Stimulated activated CD4-positive, alpha-beta T cell treated with anti-CD3 and anti-CD28 coated beads, Interleukin-2, amount 100 ng/mL, for 48 hours (primary cell): Measurements from ENCODE around the gene GCLM.
A peak's percentile ranks its signal among the peaks of the same experiment; 100 is the strongest.

Experiments used
- DNase-seq, 2 donors: peaks; one replicate each; pipeline ENCODE4 v3.0.0-alpha.2; 2020

The GCLM gene

DNA sequence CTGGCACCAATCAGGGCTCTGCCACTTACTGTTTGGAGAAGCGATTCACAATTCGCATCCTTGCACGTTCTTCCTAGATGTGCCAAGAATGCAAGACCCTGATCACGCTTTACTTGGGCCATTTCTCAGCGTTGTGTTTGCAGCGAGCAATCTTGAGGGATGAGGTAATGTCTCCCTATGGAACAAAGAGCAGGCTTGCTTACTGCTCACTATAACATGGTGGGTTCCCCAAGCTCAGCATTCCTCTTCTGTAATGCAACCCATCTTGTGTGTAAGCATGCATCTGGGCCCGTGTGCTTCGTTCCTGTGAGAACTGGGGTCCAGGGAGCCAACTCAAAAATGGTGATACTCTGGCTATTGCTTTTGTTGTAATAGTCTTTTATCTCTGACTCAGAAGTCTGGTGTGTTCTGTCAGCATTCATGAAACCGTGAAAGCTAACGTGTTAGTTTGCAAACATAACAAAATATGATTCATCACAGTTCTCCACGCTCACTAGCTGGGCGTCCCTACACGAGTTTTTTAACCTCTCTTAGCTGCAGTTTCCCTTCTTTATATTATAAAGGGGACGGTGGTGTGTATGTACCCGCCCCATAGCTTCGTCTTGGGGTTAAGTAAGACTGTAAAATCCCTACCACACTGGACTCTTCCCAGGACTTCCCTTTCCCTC lies 63.6 kb downstream of the GCLM start:
- peak in 1 of 2 donors; percentile 23 for DNase-seq

DNA sequence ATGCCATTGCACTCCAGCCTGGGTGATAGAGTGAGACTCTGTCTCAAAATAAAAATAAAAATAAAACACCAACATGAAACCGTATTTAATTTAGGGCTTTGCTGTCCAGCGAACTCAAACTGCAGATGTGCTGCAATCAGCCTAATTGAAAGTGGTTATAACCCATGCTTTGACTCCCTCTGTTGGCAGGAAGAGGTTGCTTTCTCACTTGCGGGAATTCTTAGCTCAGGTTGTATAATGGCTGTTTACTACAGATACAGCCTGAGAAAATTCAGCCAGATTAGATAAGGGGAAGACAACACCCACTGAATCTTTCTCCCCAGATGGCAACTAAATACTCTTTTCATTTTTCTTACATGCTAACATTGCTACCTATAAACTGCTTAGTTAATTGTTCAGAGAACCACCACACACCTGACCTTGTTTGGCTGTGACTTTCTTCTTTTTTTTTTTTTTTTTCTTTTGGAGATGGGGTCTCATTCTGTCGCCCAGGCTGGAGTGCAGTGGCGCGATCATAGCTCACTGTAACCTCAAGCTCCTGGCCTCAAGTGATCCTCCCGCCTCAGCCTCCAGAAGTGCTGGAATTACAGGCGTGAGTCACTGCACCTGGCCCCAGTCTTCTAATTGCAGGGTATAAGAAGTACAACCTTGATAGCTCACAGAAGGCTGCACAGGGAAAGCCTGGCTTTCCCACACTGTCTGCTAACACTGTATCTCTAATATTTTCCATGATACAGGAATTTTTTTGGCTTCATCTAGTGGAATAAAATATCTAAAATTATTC lies 64.8 kb downstream of the GCLM start:
- DNase-seq, result peak in 1 of 2 donors; percentile 12

DNA sequence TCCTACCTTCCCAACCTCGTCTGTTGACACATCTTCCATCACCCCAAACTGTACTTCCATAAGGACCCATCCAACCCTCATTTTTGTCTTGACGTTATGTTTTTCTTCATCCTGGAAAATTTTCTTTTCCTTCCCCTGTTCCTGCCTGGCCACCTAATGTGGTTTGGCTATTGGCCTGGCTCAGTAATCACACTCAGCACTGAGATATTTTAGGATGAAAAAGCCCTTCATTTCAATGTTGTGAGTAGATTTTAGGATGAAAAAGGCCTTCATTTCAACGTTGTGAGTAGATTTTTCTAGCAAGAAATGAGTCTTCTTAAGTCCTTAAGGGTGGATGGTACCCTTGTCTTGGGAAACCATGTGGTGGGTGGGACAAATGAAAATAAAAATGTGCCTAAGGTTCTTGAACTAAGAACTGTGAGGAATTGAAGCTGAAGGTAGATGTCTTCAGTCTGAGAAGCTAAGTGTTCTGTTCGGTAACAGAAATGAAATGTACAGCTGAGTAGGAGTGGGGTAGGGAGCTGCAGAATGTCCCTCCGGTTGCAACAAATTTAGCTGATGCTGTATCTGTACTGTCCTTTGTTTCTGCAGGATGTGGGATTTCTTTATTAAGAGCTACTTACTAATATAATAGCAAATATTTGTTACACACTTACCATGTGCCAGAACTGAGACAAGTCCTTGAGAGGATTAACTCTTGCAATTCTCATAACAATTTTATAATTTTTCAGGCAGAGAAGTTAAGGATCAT lies 66.3 kb downstream of the GCLM start:
- no peak for DNase-seq

GRCh38 chr1:93841771-93842170 lies 67.5 kb downstream of the GCLM start:
- no peak for DNase-seq

GRCh38 chr1:93840956-93841482 lies 68.2 kb downstream of the GCLM start:
- no peak for DNase-seq

- DNase-seq, result no peak
Measured at GRCh38 chr1:93839753-93840152, 69.5 kb downstream of the GCLM start.

DNA sequence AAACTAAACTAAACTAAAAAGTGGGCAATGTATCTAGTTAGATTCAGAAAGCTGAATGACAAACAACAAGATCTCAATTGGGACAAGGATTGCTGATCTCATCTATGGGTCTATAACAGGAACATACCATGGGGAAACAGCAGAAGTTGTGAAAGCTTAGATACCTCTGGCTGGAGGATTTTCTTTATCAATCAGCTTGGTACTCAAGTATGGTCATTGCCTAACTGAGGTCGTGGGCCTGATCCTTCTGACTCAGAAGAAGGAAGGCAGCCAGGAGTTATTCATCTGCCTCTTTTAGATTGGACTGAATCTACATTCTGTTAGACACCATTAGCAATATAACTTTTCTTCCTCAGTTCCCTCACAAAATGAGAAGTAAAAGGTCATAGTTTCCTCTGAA lies 69.9 kb downstream of the GCLM start:
- no peak for DNase-seq

- DNase-seq, result no peak
Measured at GRCh38 chr1:93837961-93838360, 71.3 kb downstream of the GCLM start.
